ENCODE results near the gene RGS3.

The RGS3 gene

DNA sequence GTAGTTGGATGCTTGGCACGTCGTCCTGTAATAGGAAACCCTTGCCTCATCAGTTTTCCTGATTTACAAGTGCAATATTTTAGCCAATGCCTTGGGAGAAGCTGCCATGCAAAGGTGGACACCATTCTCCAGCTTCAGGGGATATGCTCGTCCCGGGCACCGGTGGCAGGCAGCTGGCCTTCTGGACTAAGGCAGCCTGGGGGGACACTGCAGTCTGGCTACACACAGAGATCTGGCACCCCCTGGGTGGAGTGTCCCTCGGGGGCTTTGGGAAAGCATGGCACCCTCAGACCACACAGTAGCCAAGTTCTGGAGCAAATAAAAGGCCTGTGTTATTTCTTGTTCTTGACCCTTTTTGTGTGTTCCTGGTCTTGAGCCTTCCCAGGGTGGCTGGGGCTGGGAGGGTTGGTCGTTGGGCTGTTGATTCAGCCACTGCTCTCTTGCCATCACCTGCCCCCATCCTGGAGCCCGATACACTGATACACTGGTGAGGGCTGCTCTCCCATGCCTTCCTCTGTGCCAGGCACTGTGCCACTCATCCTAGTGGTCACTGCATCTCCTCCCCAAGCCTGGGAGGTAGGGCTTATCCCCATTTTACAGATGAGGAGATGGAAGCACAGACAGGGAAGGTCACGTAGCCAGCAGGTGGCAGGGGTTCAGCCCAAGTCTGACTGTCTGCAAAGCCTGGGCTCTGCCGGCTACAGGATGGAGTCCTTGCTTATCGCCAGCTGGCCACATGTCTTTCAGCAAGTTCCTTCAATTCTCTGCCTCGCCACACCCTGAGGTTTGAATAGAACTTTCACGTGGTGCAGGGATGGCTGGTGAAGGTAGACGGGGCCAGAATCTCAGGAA lies 134.1 kb downstream of the RGS3 start:
- Histone ChIP-seq H3K27ac (replicated peaks) (no peak overlapping the region), H3K4me3 (replicated peaks; ENCODE audit: insufficient read depth, low read length) (no peak overlapping the region), H3K27me3 (ENCODE audit: insufficient read depth, poor library complexity, severe bottlenecking) (no peaks in the 10 kb centered on the region)
- DNase-seq (ENCODE audit: low read depth in 1 of 2, low spot score in 1 of 2), result no peak
- no peak for TF ChIP-seq REST (IDR thresholded peaks at IDR 0.05; ENCODE audit: insufficient replicate concordance, low read depth)
- no peak for TF ChIP-seq CTCF (IDR thresholded peaks at IDR 0.05; ENCODE audit: insufficient read depth, low read length)
- no peak for TF ChIP-seq GABPA (IDR thresholded peaks at IDR 0.05; ENCODE audit: low read depth)
- no peak for TF ChIP-seq SPI1 (IDR thresholded peaks at IDR 0.05; ENCODE audit: borderline replicate concordance, low read depth)
- no peak for TF ChIP-seq POLR2AphosphoS5 (IDR thresholded peaks at IDR 0.05; ENCODE audit: low read depth)

GRCh38 chr9:113598451-113598850 lies 134.9 kb downstream of the RGS3 start:
- TF ChIP-seq GABPA (IDR thresholded peaks at IDR 0.05; ENCODE audit: low read depth), result no peak
- TF ChIP-seq CTCF (IDR thresholded peaks at IDR 0.05; ENCODE audit: insufficient read depth, low read length), result no peak
- TF ChIP-seq POLR2AphosphoS5 (IDR thresholded peaks at IDR 0.05; ENCODE audit: low read depth), result no peak
- no peak for TF ChIP-seq REST (IDR thresholded peaks at IDR 0.05; ENCODE audit: insufficient replicate concordance, low read depth)
- TF ChIP-seq SPI1 (IDR thresholded peaks at IDR 0.05; ENCODE audit: borderline replicate concordance, low read depth), result no peak
- Histone ChIP-seq H3K27ac (replicated peaks) (no peak overlapping the region), H3K27me3 (ENCODE audit: insufficient read depth, poor library complexity, severe bottlenecking) (no peaks in the 10 kb centered on the region), H3K4me3 (replicated peaks; ENCODE audit: insufficient read depth, low read length) (no peak overlapping the region)
- DNase-seq (ENCODE audit: low read depth in 1 of 2, low spot score in 1 of 2), result no peak

GRCh38 chr9:113598883-113599282 lies 135.4 kb downstream of the RGS3 start:
- no peak for TF ChIP-seq REST (IDR thresholded peaks at IDR 0.05; ENCODE audit: insufficient replicate concordance, low read depth)
- Histone ChIP-seq H3K27me3 (ENCODE audit: insufficient read depth, poor library complexity, severe bottlenecking) (no peaks in the 10 kb centered on the region), H3K27ac (replicated peaks) (no peak overlapping the region), H3K4me3 (replicated peaks; ENCODE audit: insufficient read depth, low read length) (no peak overlapping the region)
- no peak for DNase-seq (ENCODE audit: low read depth in 1 of 2, low spot score in 1 of 2)
